ENCODE results near the gene SPON1.
"Not testable (repeated sequence)": the region's sequence is repeated elsewhere in the genome, so short reads cannot be mapped to it uniquely, and the experiment has no call there.

SPON1 gene

GRCh38 chr11:14158393-14158792, 195.9 kb downstream of the SPON1 start:
- Histone ChIP-seq H4K20me1 (ENCODE audit: low read depth, low read length) (no peaks in the 10 kb centered on the region), H3F3A (ENCODE audit: insufficient read depth) (no peaks in the 10 kb centered on the region), H3K79me2 (ENCODE audit: insufficient read depth, low read length) (no peaks in the 10 kb centered on the region), H2AFZ (ENCODE audit: low read depth, low read length, severe bottlenecking) (no peak overlapping the region), H3K27ac (ENCODE audit: low read depth, low read length) (no peak overlapping the region), H3K9ac (ENCODE audit: low read length) (no peak overlapping the region), H3K4me3 (ENCODE audit: insufficient read depth, low read length, poor library complexity, severe bottlenecking) (no peak overlapping the region), H3K9me2 (replicated peaks; ENCODE audit: insufficient read depth, low read length) (no peaks in the 10 kb centered on the region), H3K36me3 (ENCODE audit: low read length) (peaks cover 4% of the 10 kb centered on the region; the same call in 1 of the 2 replicates), H3K27me3 (ENCODE audit: low read length) (no peaks in the 10 kb centered on the region), H3K4me2 (ENCODE audit: low read depth, low read length, poor library complexity, severe bottlenecking) (no peak overlapping the region), H3K9me3 (ENCODE audit: insufficient read depth, low read length) (peaks cover 23% of the 10 kb centered on the region; the same call in 1 of the 2 replicates)
- TF ChIP-seq EZH2phosphoT487 (conservative IDR thresholded peaks at IDR 0.05; ENCODE audit: low read length) (no peak), CTCF (IDR thresholded peaks at IDR 0.05; ENCODE audit: insufficient read depth, low read length, poor library complexity, severe bottlenecking) (no peak)

DNA sequence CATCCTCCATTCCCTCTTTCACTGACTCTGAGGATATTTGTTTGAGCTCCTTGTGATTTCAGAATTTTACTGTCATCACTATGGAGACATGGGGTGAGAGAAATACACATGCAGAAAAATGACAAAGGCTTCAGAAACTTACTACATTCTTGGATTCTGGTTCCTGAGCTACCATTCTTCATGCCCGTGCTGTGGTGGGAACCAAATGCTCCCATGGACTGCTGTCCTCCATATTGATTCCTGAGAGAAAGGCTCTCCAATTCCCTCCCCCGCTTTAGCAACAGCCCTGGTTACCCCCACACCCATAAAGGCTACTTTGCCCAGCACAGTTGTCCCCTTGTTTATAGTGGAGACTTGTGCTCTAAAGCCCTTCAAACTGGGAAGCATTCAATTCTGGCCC, 201.1 kb downstream of the SPON1 start:
- Histone ChIP-seq H3F3A (ENCODE audit: insufficient read depth) (no peaks in the 10 kb centered on the region), H3K27ac (ENCODE audit: low read depth, low read length) (no peak overlapping the region), H3K4me2 (ENCODE audit: low read depth, low read length, poor library complexity, severe bottlenecking) (no peak overlapping the region), H4K20me1 (ENCODE audit: low read depth, low read length) (no peaks in the 10 kb centered on the region), H3K9me3 (ENCODE audit: insufficient read depth, low read length) (peaks cover 7% of the 10 kb centered on the region; the same call in 1 of the 2 replicates), H2AFZ (ENCODE audit: low read depth, low read length, severe bottlenecking) (no peak overlapping the region), H3K79me2 (ENCODE audit: insufficient read depth, low read length) (no peaks in the 10 kb centered on the region), H3K27me3 (ENCODE audit: low read length) (no peaks in the 10 kb centered on the region), H3K4me3 (ENCODE audit: insufficient read depth, low read length, poor library complexity, severe bottlenecking) (no peak overlapping the region), H3K9ac (ENCODE audit: low read length) (no peak overlapping the region), H3K9me2 (replicated peaks; ENCODE audit: insufficient read depth, low read length) (no peaks in the 10 kb centered on the region), H3K36me3 (ENCODE audit: low read length) (no peaks in the 10 kb centered on the region)
- TF ChIP-seq EZH2phosphoT487 (conservative IDR thresholded peaks at IDR 0.05; ENCODE audit: low read length) = no peak

GRCh38 chr11:14173679-14174078, 211.2 kb downstream of the SPON1 start:
- H3K27ac ChIP-seq (ENCODE audit: low read depth, low read length); H2AFZ ChIP-seq (ENCODE audit: low read depth, low read length, severe bottlenecking); H3K27me3 ChIP-seq (ENCODE audit: low read length); H3K79me2 ChIP-seq (ENCODE audit: insufficient read depth, low read length); H4K20me1 ChIP-seq (ENCODE audit: low read depth, low read length); H3K9me2 ChIP-seq (replicated peaks; ENCODE audit: insufficient read depth, low read length); H3K4me2 ChIP-seq (ENCODE audit: low read depth, low read length, poor library complexity, severe bottlenecking); H3K9me3 ChIP-seq (ENCODE audit: insufficient read depth, low read length); H3F3A ChIP-seq (ENCODE audit: insufficient read depth); H3K9ac ChIP-seq (ENCODE audit: low read length); H3K36me3 ChIP-seq (ENCODE audit: low read length); H3K4me3 ChIP-seq (ENCODE audit: insufficient read depth, low read length, poor library complexity, severe bottlenecking): not testable (repeated sequence)

- H3K4me2 ChIP-seq (ENCODE audit: low read depth, low read length, poor library complexity, severe bottlenecking) = no peak overlapping the region
Measured at GRCh38 chr11:14179116-14179820, 216.7 kb downstream of the SPON1 start.

More at GRCh38 chr11:14179116-14179820, 216.7 kb downstream of the SPON1 start:
- no peaks in the 10 kb centered on the region for H3K27me3 ChIP-seq (ENCODE audit: low read length)
- TF ChIP-seq EZH2phosphoT487 (conservative IDR thresholded peaks at IDR 0.05; ENCODE audit: low read length) (no peak), CTCF (IDR thresholded peaks at IDR 0.05; ENCODE audit: insufficient read depth, low read length, poor library complexity, severe bottlenecking) (no peak)
- no peak overlapping the region for H2AFZ ChIP-seq (ENCODE audit: low read depth, low read length, severe bottlenecking)
- H3K9me3 ChIP-seq (ENCODE audit: insufficient read depth, low read length) = no peaks in the 10 kb centered on the region
- H3K27ac ChIP-seq (ENCODE audit: low read depth, low read length) = no peak overlapping the region
- no peak overlapping the region for H3K9ac ChIP-seq (ENCODE audit: low read length)
- H3F3A ChIP-seq (ENCODE audit: insufficient read depth) = no peaks in the 10 kb centered on the region
- no peaks in the 10 kb centered on the region for H4K20me1 ChIP-seq (ENCODE audit: low read depth, low read length)
- H3K36me3 ChIP-seq (ENCODE audit: low read length) = no peaks in the 10 kb centered on the region
- H3K9me2 ChIP-seq (replicated peaks; ENCODE audit: insufficient read depth, low read length) = no peaks in the 10 kb centered on the region
- no peak overlapping the region for H3K4me3 ChIP-seq (ENCODE audit: insufficient read depth, low read length, poor library complexity, severe bottlenecking)
- no peaks in the 10 kb centered on the region for H3K79me2 ChIP-seq (ENCODE audit: insufficient read depth, low read length)
